ENCODE results near the gene SYNPR.

SYNPR gene

GRCh38 chr3:63308072-63308471, 30.0 kb downstream of the SYNPR start:
- no peak for FAIRE-seq

GRCh38 chr3:63309768-63310167, 31.7 kb downstream of the SYNPR start:
- FAIRE-seq: no peak

- FAIRE-seq: no peak
Measured at GRCh38 chr3:63323766-63324165, 45.7 kb downstream of the SYNPR start.

GRCh38 chr3:63324621-63325020, 46.5 kb downstream of the SYNPR start:
- no peak for FAIRE-seq

GRCh38 chr3:63325386-63325785, 47.3 kb downstream of the SYNPR start:
- no peak for FAIRE-seq

GRCh38 chr3:63328365-63328764, 50.3 kb downstream of the SYNPR start:
- FAIRE-seq: no peak

- FAIRE-seq: no peak
Measured at GRCh38 chr3:63331520-63331919, 53.4 kb downstream of the SYNPR start.

- no peak for FAIRE-seq
Measured at GRCh38 chr3:63333815-63334214, 55.7 kb downstream of the SYNPR start.

- no peak for FAIRE-seq
Measured at GRCh38 chr3:63338351-63338750, 60.2 kb downstream of the SYNPR start.

GRCh38 chr3:63343674-63344073, 65.6 kb downstream of the SYNPR start:
- FAIRE-seq: no peak

- FAIRE-seq: no peak
Measured at GRCh38 chr3:63344661-63345060, 66.6 kb downstream of the SYNPR start.

- peak; percentile 21 for FAIRE-seq
Measured at GRCh38 chr3:63349583-63350573, 71.8 kb downstream of the SYNPR start.

GRCh38 chr3:63351159-63352007, 73.3 kb downstream of the SYNPR start:
- FAIRE-seq: no peak

GRCh38 chr3:63352008-63352279, 73.8 kb downstream of the SYNPR start:
- FAIRE-seq: no peak

- no peak for FAIRE-seq
Measured at GRCh38 chr3:63353383-63353782, 75.3 kb downstream of the SYNPR start.

GRCh38 chr3:63354160-63354559, 76.1 kb downstream of the SYNPR start:
- FAIRE-seq: no peak

GRCh38 chr3:63355809-63356208, 77.7 kb downstream of the SYNPR start:
- no peak for FAIRE-seq

GRCh38 chr3:63364495-63364894, 86.4 kb downstream of the SYNPR start:
- FAIRE-seq: no peak

- FAIRE-seq: no peak
Measured at GRCh38 chr3:63364910-63365309, 86.8 kb downstream of the SYNPR start.

GRCh38 chr3:63365671-63366070, 87.6 kb downstream of the SYNPR start:
- no peak for FAIRE-seq

GRCh38 chr3:63370094-63370493, 92.0 kb downstream of the SYNPR start:
- no peak for FAIRE-seq

- peak; percentile 36 for FAIRE-seq
Measured at GRCh38 chr3:63383040-63383439, 104.9 kb downstream of the SYNPR start.

- FAIRE-seq: no peak
Measured at GRCh38 chr3:63384382-63384781, 106.3 kb downstream of the SYNPR start.

- FAIRE-seq: no peak
Measured at GRCh38 chr3:63385629-63386028, 107.5 kb downstream of the SYNPR start.
